GM18870 (cell line): Measurements from ENCODE around the gene GRM7.

ENCODE experiments used
- ATAC-seq: cut with Tn5 transposase; IDR thresholded peaks from one replicate; pipeline ENCODE4 v1.9.1; 2021; ENCODE audit warnings: moderate library complexity; ENCODE audit not compliant: unreplicated experiment

Gene GRM7

GRCh38 chr3:7567160-7567559, 706.2 kb downstream of the GRM7 start:
- no peak for ATAC-seq

DNA sequence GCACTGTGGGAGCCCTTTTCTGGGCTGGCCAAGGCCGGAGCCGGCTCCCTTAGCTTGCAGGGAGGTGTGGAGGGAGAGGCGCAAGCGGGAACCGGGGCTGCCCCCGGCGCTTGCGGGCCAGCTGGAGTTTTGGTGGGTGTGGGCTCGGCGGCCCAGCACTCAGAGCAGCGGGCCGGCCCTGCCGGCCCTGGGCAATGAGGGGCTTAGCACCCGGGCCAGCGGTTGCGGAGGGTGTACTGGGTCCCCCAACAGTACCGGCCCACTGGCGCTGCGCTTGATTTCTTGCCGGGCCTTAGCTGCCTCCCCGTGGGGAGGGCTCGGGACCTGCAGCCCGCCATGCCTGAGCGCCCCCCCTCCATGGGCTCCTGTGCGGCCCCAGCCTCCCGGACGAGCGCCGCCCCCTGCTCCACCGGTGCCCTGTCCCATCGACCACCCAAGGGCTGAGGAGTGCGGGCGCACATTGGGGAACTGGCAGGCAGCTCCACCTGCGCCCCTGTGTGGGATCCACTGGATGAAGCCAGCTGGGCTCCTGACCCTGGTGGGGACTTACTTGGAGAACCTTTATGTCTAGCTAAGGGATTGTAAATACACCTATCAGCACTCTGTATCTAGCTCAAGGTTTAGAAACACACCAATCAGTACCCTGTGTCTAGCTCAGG, 707.7 kb downstream of the GRM7 start:
- no peak for ATAC-seq

DNA sequence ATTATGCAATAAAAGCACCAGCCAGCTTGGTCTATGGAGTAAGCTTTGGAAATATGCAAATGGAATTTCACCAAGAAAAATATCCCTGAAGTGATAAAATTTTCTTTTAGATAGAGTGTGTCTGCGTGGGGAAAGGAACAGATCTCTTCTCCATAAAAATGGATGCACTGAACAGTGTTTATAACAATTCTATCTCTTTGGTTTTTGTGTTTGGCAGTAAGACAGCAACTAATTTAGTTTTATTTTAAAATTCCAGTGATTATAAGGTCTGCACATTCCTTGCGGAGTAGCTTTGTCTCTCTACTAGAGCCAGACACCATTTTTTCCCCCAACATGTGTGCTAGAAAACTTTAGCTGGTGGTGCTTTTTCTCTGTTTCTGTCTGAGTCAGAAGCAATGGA, 712.4 kb downstream of the GRM7 start:
- no peak for ATAC-seq

DNA sequence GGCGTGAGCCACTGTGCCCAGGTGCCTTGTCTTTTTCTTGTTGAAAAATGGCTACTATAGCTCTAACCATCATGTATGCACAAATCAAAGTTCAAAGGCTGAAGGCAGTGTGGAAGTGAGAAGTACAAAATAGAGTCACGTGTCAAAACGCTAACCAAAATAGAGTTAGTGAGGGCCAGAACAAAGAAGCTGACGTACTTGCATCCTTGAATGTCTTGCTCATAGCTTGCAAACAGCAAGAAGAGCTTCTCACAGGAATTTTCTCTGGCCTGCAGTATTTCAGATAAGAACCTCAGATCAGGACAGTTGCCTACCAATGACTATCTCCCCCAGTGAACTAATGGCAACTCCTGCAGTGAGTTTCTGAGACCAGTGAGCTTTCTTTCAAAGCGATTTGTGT, 713.5 kb downstream of the GRM7 start:
- ATAC-seq: no peak

DNA sequence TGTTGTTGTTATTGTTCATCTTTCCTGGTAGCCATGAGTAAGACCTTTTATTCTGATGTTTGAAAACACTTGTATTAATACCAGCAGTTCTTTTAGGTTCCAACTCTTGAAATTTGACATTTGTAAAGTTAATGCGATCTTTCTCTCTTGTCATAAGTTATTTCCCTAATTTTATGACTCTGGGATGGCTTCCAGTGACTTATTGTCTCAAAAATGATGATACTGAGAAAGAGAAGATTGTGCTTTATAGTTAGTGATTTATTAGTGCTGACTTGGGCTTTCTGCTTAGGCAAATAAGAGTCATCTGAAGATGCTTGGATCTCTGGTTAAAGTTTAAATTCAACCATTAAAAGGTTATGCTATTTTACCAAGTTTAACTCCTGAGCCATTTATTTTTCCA, 715.2 kb downstream of the GRM7 start:
- ATAC-seq: no peak

DNA sequence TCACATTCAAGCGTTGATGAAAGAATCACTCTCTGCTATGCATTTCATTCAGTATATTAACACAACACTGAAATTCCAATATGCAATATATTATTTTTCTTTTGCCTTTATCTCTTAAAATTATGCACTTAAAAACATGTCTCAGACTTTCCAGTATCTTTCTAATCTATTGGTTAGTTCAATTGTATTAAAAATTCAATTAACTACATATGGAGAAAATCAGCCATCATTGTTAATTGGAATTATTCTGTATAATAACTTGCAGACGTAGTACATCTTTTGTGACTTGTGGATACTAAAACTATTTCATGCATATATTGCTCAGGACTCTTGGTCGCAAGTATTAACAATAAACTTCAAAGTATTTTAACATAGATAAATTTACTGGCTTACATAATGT, 715.6 kb downstream of the GRM7 start:
- no peak for ATAC-seq

DNA sequence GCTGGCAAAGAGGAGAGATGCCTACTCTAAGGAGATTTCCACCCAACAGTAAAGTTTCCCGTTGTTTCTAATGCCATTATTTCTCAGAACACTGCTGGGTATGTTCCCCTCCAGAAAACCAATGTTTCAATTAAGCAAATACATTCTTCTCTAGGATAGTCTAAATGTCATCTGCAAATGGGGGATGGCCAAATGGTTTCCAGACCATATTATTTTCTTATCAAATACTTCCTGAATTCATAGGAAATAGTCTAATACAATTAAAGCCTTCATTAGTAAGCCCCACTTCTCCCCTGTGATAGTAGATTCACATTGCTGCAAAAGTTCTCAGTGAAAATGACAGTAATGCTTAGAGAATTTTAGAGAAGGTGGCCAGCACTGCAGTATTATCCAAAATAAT, 716.6 kb downstream of the GRM7 start:
- no peak for ATAC-seq

DNA sequence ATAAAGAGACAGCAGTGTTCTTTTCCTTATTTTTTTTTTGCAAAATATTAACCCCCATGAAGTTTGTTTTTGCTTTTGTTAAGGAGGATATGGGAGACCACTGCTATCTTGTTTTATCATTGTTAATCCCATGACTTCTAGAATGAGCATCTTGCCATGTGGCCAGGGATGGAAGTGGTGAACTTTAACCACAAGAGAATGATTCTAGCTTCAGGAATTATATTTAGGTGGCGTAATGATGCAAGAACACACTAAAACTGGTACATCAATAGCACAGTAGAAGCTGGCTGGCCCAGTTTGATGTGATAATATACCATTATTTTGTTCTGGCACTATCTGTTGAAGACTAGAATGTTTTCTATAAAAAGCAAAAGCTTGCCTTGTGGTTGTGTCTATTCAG, 720.9 kb downstream of the GRM7 start:
- ATAC-seq: no peak

- ATAC-seq: no peak
Observed at GRCh38 chr3:7585052-7585451, 724.1 kb downstream of the GRM7 start.

DNA sequence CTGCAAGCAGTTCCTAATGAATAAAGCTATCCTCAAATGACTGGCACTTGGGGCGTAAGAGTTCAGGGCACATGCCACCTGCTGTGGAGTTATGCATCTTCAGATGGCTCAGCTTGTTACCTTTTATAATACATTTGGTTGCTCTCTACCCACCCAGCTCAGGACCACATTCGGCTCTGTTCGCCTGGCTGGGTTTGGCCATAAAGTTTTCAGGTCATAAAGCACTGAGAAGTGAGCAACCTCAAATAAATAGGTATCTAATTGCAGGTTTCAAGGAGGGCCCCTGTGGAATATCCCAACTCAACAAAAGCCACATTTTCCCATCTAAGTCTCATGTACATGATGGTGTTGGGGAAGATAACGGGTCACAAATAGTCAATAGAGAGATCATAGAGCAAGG, 727.3 kb downstream of the GRM7 start:
- no peak for ATAC-seq

- ATAC-seq: no peak
Observed at GRCh38 chr3:7589526-7589925, 728.6 kb downstream of the GRM7 start.

- no peak for ATAC-seq
Observed at GRCh38 chr3:7602297-7602696, 741.4 kb downstream of the GRM7 start.

GRCh38 chr3:7607083-7607482, 746.2 kb downstream of the GRM7 start:
- no peak for ATAC-seq

GRCh38 chr3:7607676-7608075, 746.8 kb downstream of the GRM7 start:
- ATAC-seq: no peak

DNA sequence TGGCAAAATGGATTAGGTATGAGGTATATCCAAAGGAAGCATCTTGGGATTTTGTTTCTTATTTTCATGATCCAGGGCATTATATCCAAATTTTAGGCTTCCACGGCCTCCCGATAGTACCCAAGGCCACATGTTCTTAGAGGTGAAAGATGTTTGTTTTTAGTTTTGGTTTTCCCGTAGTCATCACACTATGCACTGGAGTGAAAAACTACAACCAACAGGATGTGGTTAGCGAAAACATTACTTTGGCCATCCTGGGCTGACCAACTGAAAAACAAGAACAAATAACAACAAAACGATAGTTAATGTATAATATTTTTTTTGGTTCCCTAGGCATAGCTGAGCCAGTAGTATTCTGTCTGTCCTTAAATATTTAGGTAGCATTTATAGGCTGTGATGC, 749.7 kb downstream of the GRM7 start:
- ATAC-seq: no peak

DNA sequence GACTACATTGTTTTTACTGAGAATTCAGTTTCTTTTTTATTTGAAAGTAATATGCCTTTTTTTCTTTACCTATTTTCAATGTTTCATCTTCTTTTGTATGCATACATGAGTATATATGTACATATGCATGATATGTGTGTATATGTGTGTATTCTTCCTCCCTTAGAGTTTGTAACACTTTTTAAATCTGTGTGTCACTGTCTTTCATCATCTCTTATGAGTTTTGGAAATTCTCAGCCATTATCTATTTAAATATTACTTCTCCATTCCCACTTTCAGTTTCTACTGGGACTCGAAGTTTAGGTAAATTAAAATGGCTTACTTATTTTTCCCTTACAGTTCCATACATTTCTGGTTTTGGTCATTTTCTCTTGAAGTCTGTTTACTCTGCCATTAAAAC, 754.1 kb downstream of the GRM7 start:
- ATAC-seq: no peak

- ATAC-seq: no peak
Observed at GRCh38 chr3:7618606-7619005, 757.7 kb downstream of the GRM7 start.

GRCh38 chr3:7620401-7620800, 759.5 kb downstream of the GRM7 start:
- ATAC-seq: no peak

DNA sequence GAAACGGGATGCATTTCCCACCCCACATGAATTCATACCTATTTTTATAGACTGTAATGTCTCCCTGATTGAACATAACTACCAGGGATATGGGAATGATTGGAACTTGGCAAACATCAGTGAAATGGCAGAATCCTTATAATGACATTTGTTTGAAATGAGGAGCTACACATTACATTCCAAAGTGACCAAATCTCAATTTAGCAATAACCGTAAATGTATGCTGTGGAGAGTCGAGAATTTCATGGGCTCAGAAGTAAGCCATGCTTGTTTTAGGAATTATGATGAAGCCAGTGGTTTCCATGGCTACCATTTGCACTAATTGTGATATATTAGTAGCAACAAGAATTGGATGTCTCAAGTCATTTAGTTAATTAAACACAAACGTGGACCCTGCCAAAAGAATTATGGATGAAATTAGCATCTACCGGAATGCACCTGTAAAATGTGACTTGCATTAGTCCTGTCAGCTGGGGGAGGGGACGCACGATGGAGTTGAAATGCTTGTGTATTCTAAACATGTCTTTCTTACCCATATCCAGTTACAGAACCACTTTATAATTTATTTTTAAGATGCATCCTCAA, 760.2 kb downstream of the GRM7 start:
- ATAC-seq: no peak

GRCh38 chr3:7621651-7622050, 760.7 kb downstream of the GRM7 start:
- no peak for ATAC-seq

- ATAC-seq: no peak
Observed at GRCh38 chr3:7625021-7625420, 764.1 kb downstream of the GRM7 start.

DNA sequence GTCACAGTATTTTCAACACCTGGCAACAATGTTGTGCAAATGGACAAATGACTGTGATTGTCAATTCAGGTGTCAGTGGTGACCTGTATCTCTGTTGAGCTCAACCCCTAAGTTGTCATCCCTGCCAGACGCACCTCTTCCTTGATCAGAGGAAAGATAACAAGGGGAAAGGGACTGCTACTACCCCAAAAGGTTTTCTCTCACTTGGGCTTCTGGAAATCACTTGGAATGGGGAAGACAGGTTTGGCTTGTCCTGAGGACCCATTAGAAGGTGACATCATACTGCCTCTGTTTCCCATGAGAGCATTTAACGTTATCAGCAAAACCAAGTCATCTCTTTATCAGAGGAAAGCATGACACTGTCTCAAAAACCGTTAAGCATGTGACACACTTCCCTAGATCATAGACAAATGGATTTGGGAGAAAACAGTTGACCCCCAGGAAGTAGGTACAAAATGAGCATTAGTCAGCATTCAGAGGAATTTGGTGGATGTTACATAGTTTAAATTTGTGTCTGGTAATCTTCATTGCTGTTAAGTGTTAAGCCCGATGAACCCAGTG, 769.5 kb downstream of the GRM7 start:
- ATAC-seq: no peak

DNA sequence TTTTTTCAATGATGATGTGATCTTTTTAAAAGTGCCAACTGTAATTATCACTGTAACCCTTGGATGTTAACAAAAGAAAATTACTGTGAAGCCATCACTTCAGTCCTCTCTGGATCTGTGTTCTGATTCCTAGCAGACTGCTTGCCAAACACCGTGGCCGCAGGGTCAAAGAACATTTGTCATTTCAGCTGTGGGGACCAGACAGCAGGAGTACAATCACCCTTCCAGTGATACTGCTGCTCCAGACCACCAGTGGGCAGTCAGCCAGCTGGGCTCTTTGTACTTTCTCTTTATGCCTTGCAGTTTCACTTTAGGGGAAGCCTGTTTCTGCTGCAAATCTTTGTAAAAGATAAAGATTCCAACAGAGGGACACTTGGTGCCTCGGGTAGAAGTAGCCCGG, 770.0 kb downstream of the GRM7 start:
- ATAC-seq: no peak
